Lower leg skin (tissue), 3 donors: ENCODE data around the gene MVB12A.

Experiments
- CTCF ChIP-seq, 3 donors: fragments of 450-650 bp; IDR thresholded peaks; one replicate each; pipeline ENCODE4 v1.5.1; 2016; ENCODE audit warnings: antibody characterized with exemption in 3 of 3, mild to moderate bottlenecking in 3 of 3, moderate library complexity in 2 of 3
- POLR2A ChIP-seq, 2 donors: fragments of 450-650 bp; IDR thresholded peaks; one replicate each; pipeline ENCODE4 v1.6.1; 2016 to 2017; ENCODE audit warnings: antibody characterized with exemption in 2 of 2, mild to moderate bottlenecking in 1 of 2, moderate library complexity in 1 of 2

DNA sequence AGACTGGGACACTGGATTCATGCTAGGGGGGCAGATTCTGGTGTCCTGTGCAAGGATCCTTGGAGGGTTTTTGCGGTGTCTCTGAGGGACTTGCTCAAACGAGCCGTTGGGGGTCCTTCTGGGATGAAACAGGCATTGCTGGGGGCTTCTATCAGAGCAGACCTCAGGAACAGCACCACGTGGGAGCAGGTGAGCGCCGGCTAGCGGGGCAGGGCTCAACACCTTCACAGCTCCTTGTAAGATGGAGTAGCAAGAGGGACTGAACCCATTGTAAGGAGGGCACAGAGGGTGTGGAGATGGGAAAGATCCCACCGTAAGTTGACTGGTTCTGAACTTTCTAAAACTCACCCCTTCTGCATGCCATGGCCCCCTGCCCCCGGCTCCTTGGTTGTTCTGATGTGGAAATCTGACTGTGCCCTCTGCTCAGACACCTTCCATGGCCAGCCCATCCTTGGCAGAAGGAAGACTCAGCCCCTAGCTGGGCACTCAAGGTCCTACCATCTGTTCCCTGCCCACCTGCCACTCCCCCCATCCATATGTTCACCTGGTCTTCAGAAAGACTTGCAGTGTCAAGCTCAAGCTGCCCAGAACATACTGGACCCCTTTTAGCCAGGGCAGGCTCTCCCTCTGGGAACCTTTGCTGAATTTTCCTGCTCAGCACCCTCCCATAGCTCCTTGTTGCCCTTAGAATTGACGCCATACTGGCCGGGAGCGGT is 51.7 kb downstream of the MVB12A start:
- TF ChIP-seq CTCF (IDR thresholded peaks at IDR 0.05): no peak
- no peak for TF ChIP-seq POLR2A (IDR thresholded peaks at IDR 0.05)
